Mesothelial cell of epicardium (in vitro differentiated cells): Measurements from ENCODE around the gene LCE1E. TPM values are rescaled to one million over a fixed set of nuclear protein-coding genes. Genes with fewer than 3 reads are reported as not detected.

Experiments
- DNase-seq, 2 experiments: peaks; one replicate each; pipeline ENCODE4 v3.0.0; 2021; ENCODE audit warnings: low spot score in 2 of 2; ENCODE audit not compliant: unreplicated experiment in 2 of 2
- H3K27ac Mint-ChIP-seq: 2 replicates; pipeline ENCODE4 v1.8.0; 2021; ENCODE audit warnings: mixed read lengths
- H3K27me3 Mint-ChIP-seq: 2 replicates; pipeline ENCODE4 v1.8.0; 2021; ENCODE audit warnings: low read depth, mixed read lengths
- H3K36me3 Mint-ChIP-seq: 2 replicates; pipeline ENCODE4 v1.8.0; 2021; ENCODE audit warnings: mixed read lengths
- H3K4me1 Mint-ChIP-seq: 2 replicates; pipeline ENCODE4 v1.8.0; 2021; ENCODE audit warnings: mixed read lengths
- H3K4me3 Mint-ChIP-seq: 2 replicates; pipeline ENCODE4 v1.8.0; 2021; ENCODE audit warnings: mild to moderate bottlenecking, moderate library complexity, mixed read lengths
- H3K9me3 Mint-ChIP-seq: 2 replicates; pipeline ENCODE4 v1.8.0; 2021; ENCODE audit warnings: mixed read lengths
- total RNA-seq: library from RNA; stranded (reverse); gene quantifications from 3 replicates; pipeline ENCODE4 v1.2.1, GENCODE V29; 2021
- TF ChIP-seq, protein P1 (sequence below): fragments of 200-600 bp; sonication (generic); IDR thresholded peaks from one replicate; pipeline ENCODE4 v1.5.0; 2021; ENCODE audit warnings: antibody characterized with exemption; ENCODE audit not compliant: unreplicated experiment

The LCE1E gene
- total RNA-seq, 1 donor from 2014 or later = not detected

DNA sequence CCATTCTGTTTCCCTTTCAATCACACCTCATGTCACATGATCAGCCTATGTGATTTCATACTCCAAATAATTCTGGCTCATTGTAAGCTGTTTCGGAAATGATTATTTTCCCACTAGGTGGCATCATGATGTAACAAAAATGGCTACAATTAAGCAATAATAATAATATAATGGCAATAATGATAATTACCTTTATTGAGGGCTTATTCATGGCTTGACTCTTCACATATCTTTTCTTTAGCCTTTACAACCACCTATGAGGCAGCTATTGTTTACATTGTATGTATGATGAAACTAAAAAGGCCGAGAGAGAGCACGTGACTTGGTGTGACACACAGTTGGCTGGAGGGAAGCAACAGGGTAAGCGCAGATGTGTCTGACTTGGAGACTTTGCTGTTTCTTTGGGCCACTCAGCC lies 40.8 kb upstream of the LCE1E start:
- Mint-ChIP-seq H3K4me3 (no peak overlapping the region), H3K9me3 (peaks cover 85% of the 10 kb centered on the region), H3K27ac (no peak overlapping the region), H3K27me3 (no peaks in the 10 kb centered on the region), H3K4me1 (no peaks in the 10 kb centered on the region), H3K36me3 (no peaks in the 10 kb centered on the region)
- DNase-seq = no peak
- TF ChIP-seq, protein P1, sequence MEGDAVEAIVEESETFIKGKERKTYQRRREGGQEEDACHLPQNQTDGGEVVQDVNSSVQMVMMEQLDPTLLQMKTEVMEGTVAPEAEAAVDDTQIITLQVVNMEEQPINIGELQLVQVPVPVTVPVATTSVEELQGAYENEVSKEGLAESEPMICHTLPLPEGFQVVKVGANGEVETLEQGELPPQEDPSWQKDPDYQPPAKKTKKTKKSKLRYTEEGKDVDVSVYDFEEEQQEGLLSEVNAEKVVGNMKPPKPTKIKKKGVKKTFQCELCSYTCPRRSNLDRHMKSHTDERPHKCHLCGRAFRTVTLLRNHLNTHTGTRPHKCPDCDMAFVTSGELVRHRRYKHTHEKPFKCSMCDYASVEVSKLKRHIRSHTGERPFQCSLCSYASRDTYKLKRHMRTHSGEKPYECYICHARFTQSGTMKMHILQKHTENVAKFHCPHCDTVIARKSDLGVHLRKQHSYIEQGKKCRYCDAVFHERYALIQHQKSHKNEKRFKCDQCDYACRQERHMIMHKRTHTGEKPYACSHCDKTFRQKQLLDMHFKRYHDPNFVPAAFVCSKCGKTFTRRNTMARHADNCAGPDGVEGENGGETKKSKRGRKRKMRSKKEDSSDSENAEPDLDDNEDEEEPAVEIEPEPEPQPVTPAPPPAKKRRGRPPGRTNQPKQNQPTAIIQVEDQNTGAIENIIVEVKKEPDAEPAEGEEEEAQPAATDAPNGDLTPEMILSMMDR = no peak

DNA sequence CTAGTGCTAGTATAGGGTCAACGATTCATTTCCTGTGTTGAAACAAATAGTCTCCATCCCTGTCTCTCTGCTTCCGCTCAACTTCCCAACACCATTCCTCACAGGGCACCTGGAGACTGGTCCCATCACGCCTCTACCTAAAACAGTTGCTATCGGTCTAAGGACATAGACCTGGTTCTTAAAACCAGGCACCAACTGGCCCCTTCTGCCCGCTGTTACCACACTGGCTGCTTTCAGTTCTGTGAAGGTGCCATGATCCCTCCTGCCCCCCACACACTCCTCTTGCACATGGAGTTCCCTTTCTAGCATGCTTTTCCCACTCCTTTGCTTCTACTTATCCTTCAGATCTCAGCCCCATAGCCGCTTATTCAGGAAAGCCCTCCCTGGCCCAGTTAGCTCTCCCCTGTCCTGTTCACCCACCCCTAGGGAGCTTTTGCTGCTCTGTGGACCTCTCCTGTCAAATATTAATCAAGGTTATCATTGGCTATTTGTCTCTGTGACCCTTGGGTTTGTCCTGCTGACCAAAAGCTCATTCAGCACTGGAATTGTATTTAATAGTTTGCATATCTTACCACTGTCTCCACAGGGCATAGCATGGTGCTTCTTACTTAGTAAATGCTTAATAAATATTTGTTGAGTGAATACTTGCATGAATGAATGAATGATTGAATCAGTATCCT lies 40.2 kb upstream of the LCE1E start:
- no peak for DNase-seq
- no peak overlapping the region for H3K27ac Mint-ChIP-seq
- no peak overlapping the region for H3K4me3 Mint-ChIP-seq
- H3K9me3 Mint-ChIP-seq = peaks cover 88% of the 10 kb centered on the region
- no peaks in the 10 kb centered on the region for H3K27me3 Mint-ChIP-seq
- no peaks in the 10 kb centered on the region for H3K4me1 Mint-ChIP-seq
- no peaks in the 10 kb centered on the region for H3K36me3 Mint-ChIP-seq
- TF ChIP-seq, protein P1 = no peak

DNA sequence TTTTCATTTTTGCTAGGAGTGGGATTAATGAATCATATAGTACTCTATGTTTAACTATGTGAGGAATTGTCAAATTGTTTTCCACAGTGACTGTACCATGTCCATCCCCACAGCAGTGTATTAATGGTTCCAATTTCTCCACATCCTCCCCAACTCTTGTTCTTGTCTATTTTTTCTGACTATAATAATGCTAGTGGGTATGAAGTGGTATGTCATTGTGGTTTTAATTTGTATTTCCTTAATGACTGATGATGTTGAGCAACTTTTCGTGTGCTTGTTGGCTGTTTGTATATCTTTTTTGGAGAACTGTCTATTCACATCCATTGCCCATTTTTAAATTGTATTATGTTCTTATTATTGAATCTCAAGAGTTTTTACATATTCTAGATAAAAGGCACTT lies 38.2 kb upstream of the LCE1E start:
- no peaks in the 10 kb centered on the region for H3K36me3 Mint-ChIP-seq
- H3K27ac Mint-ChIP-seq = no peak overlapping the region
- TF ChIP-seq, protein P1 = no peak
- no peak for DNase-seq
- H3K9me3 Mint-ChIP-seq = peaks cover 83% of the 10 kb centered on the region
- no peaks in the 10 kb centered on the region for H3K27me3 Mint-ChIP-seq
- no peak overlapping the region for H3K4me3 Mint-ChIP-seq
- H3K4me1 Mint-ChIP-seq = no peaks in the 10 kb centered on the region

DNA sequence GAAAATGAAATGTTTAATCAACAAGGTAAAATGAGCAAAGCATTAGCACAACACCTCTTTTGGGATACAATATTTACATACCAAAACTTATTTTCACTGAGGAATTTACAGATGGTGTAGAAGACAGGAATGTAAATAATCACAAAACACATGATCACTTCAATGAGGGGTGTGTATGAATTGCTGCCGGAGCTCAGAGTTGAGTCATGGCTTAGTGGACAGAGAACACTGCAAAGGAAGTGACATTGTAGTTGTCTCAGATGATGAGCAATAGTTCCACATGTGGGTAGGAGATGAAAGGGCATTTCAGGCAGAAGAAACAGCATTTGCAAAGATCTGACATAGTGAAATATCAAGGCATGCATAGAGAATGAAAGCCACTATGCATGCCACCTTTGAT lies 33.8 kb upstream of the LCE1E start:
- no peak overlapping the region for H3K27ac Mint-ChIP-seq
- peaks cover 75% of the 10 kb centered on the region for H3K9me3 Mint-ChIP-seq
- DNase-seq = no peak
- TF ChIP-seq, protein P1 = no peak
- no peaks in the 10 kb centered on the region for H3K36me3 Mint-ChIP-seq
- H3K4me3 Mint-ChIP-seq = no peak overlapping the region
- no peaks in the 10 kb centered on the region for H3K27me3 Mint-ChIP-seq
- no peaks in the 10 kb centered on the region for H3K4me1 Mint-ChIP-seq

DNA sequence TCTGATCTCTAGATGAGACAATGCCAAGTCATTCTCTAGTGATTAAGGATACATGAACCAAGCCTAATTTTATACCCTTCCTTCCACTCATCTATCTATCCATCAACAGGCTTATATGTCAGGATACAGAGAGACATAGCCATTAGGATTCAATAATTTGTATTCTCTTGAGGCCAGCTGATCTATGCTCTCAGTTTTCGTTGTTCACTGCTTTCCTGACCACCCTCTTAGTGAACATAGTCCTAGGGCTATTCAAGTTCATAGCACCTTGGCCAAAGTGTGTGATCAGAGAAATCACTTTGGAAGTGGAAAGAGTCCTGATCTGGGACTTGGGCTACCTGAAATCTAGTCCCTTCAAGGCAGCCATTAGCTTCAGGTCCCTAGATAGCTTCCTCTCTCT lies 32.5 kb upstream of the LCE1E start:
- Mint-ChIP-seq H3K4me3 (no peak overlapping the region), H3K36me3 (no peaks in the 10 kb centered on the region), H3K27ac (no peak overlapping the region), H3K27me3 (no peaks in the 10 kb centered on the region), H3K9me3 (peaks cover 75% of the 10 kb centered on the region), H3K4me1 (no peaks in the 10 kb centered on the region)
- TF ChIP-seq, protein P1 = no peak
- no peak for DNase-seq
